Lung (tissue), 12 donors: Measurements from ENCODE around the gene FUBP1. TPM values are rescaled to one million over a fixed set of nuclear protein-coding genes. Genes with fewer than 3 reads are reported as not detected.

Source experiments
- ATAC-seq: fragments of 200-7000 bp; cut with Tn5 transposase; one replicate; pipeline ENCODE4 v1.9.1; 2020; ENCODE audit warnings: moderate number of reproducible peaks; ENCODE audit not compliant: insufficient read depth, low FRiP score
- DNase-seq, 3 donors: peaks; one replicate each; pipeline ENCODE4 v3.0.0-alpha.2; 2013 to 2017
- H3K27ac ChIP-seq, 2 donors: one replicate each; pipeline ENCODE4 v1.5.1; 2013; ENCODE audit warnings: mild to moderate bottlenecking in 2 of 2, moderate library complexity in 2 of 2, control low read depth in 1 of 2, inconsistent platforms in 1 of 2, low read depth in 1 of 2, low read length in 1 of 2
- H3K27me3 ChIP-seq, 3 donors: one replicate each; pipeline ENCODE4 v1.5.1; 2013; ENCODE audit warnings: low read length in 2 of 3; ENCODE audit not compliant: control insufficient read depth in 3 of 3, insufficient read depth in 3 of 3
- H3K36me3 ChIP-seq, 4 donors: one replicate each; pipeline ENCODE4 v1.5.1; 2013; ENCODE audit warnings: low read length in 4 of 4, mild to moderate bottlenecking in 1 of 4, moderate library complexity in 1 of 4; ENCODE audit not compliant: control insufficient read depth in 4 of 4, insufficient read depth in 4 of 4
- H3K4me1 ChIP-seq, 5 donors: one replicate each; pipeline ENCODE4 v1.5.1; 2013; ENCODE audit warnings: low read length in 5 of 5, mild to moderate bottlenecking in 2 of 5, moderate library complexity in 1 of 5; ENCODE audit not compliant: control insufficient read depth in 5 of 5, insufficient read depth in 5 of 5
- H3K4me3 ChIP-seq: one replicate; pipeline ENCODE4 v1.5.1; 2013; ENCODE audit warnings: mild to moderate bottlenecking, control low read depth, moderate library complexity
- H3K9ac ChIP-seq, 2 donors: one replicate each; pipeline ENCODE4 v1.5.1; 2013; ENCODE audit warnings: low read length in 2 of 2, control low read depth in 1 of 2; ENCODE audit not compliant: insufficient read depth in 1 of 2
- H3K9me3 ChIP-seq, 4 donors: one replicate each; pipeline ENCODE4 v1.5.1; 2013; ENCODE audit warnings: low read length in 3 of 4, mild to moderate bottlenecking in 1 of 4, moderate library complexity in 1 of 4; ENCODE audit not compliant: control insufficient read depth in 4 of 4, insufficient read depth in 3 of 4
- CTCF ChIP-seq: IDR thresholded peaks from 2 replicates; pipeline ENCODE4 v1.5.1; 2012; ENCODE audit warnings: mild to moderate bottlenecking; ENCODE audit errors: control extremely low read depth, extremely low read depth
- WGBS, 2 donors: extraction: QIAGEN DNeasy Blood & Tissue Kit; methylation state at CpG; one replicate each; pipeline ENCODE4 v1.1.7; 2013; 5-methylcytosine and 5-hydroxymethylcytosine counted together
- polyA plus RNA-seq, 2 donors: library from polyadenylated mRNA; stranded (reverse); fragments of 200-250 nt; gene quantifications; one replicate each; pipeline ENCODE4 v1.2.1, GENCODE V29; 2013
- total RNA-seq, 2 donors: library from RNA; depleted of rRNA in 1 of 2; stranded (reverse); fragments of >200 nt in 1 of 2; gene quantifications; one replicate each; pipeline ENCODE4 v1.2.1, GENCODE V29; 2014 to 2021
- donor health status: control.
- donor health status: control.
- donor health status: Bipolar disorder and iron deficiency.
- donor health status: healthy.
- donor health status: DM: yes; HTN: yes; CAD: no.

FUBP1 gene
- total and polyA plus RNA-seq, 4 donors, result 39.1 to 324 (median 70.5) TPM

DNA sequence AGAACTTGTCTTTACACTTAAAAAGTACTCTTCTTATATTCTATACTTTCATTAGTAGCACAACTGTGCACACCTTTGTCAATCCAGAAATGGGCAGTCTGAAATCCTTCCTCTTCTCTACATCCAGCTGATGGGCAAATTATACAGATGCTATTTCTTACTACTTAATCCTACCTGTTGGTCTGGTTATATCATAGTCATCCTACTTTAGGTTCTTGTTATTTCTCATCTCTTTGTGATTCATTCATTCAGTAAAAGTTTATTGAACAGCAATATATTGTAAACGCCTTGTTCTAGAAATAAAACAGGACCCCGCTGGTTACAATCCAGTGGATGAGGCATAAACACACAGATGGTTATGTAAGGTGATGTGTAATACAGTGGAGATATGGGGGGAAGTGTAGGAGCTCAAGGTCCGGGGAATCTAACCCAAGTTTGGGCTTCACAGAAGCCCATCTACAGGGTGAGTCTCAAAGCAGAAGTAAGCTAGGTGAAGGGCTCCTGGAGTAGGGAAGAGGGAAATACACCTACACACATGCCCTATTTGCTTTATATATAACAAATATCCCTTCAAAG is 11.8 kb upstream of the FUBP1 start:
- H3K4me1 ChIP-seq, result peaks cover 0 to 11% (median 3%) of the 10 kb centered on the region in 5 donors
- no peak for TF ChIP-seq CTCF
- H3K27ac ChIP-seq, result no peak overlapping the region
- H3K4me3 ChIP-seq, result no peak overlapping the region
- peaks cover 0 to 6% (median 1%) of the 10 kb centered on the region in 4 donors for H3K36me3 ChIP-seq
- no peak overlapping the region for H3K9ac ChIP-seq
- H3K27me3 ChIP-seq, result no peaks in the 10 kb centered on the region
- H3K9me3 ChIP-seq, result no peaks in the 10 kb centered on the region
- no peak for ATAC-seq
- no peak for DNase-seq
- 88 to 90% methylated on average over 3 of the region's 3 CpGs for WGBS, 2 donors

DNA sequence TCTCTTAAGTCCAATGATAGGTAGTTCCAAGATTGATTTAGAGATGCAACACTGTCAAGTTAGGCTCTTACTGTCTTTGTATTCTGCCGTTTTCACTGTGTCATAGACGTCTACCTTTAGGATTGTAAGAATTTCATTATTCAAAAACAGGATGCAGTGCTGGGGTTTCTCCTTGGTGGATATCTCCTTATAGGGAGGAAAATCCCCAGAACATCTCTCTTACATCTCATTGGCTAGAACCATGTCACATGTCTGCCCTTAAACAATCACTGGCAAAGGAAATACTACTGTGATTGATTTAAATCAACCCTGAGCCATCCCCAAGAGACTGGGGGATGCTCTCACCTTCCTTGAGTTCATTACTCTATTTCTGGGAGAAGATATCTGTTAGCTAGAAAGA is 10.9 kb upstream of the FUBP1 start:
- Histone ChIP-seq H3K4me3 (no peak overlapping the region), H3K27ac (no peak overlapping the region), H3K4me1 (peaks cover 0 to 16% (median 3%) of the 10 kb centered on the region in 5 donors), H3K36me3 (peaks cover 0 to 6% (median 1%) of the 10 kb centered on the region in 4 donors), H3K9ac (no peak overlapping the region), H3K27me3 (no peaks in the 10 kb centered on the region), H3K9me3 (no peaks in the 10 kb centered on the region)
- DNase-seq (no peak), ATAC-seq (no peak)
- 93 to 94% methylated on average over 2 of the region's 2 CpGs for WGBS, 2 donors
- TF ChIP-seq CTCF, result no peak

DNA sequence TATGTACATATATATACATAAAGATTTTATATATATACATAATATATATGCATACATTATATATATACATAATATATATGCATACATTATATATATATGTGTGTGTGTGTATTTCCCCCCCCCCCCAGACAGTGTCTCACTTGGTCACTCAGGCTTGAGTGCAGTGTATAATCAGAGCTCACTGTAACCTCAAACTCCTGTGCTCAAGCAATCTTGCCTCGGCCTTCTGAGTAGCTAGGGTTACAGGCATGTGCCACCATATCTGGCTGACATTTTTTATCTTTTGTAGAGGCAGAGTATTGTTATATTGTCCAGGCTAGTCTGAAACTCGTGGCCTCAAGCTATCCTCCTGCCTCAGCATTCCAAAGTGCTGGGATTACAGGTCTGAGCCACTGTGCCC is 9.0 kb upstream of the FUBP1 start:
- Histone ChIP-seq H3K27me3 (no peaks in the 10 kb centered on the region), H3K27ac (no peak overlapping the region), H3K9ac (no peak overlapping the region), H3K9me3 (no peaks in the 10 kb centered on the region), H3K36me3 (peaks cover 0 to 3% (median 1%) of the 10 kb centered on the region in 4 donors), H3K4me3 (no peak overlapping the region), H3K4me1 (peaks cover 0 to 18% (median 3%) of the 10 kb centered on the region in 5 donors)
- TF ChIP-seq CTCF, result no peak
- DNase-seq (no peak), ATAC-seq (no peak)
- WGBS, 2 donors, result 90 to 98% methylated on average over 2 of the region's 2 CpGs

DNA sequence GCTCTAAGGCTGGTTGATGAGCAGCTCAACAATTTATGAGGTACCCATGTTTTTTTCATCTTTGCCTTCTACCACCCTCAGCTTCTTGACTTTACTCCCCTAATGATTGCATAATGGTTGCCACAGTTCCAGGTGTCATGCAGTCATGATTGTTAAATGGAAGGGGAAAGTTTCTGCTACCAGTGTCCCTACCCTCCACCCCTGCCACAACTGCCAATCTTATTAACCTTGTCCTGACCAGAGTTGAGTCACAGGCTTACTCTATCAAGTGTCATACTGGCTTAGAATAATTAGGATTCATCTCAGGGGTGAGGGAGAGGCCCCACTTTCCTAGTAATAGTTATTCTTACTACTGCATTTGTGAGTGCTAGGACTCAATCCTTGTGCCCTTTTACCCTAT is 7.9 kb upstream of the FUBP1 start:
- no peaks in the 10 kb centered on the region for H3K27me3 ChIP-seq
- H3K9ac ChIP-seq, result no peak overlapping the region
- ATAC-seq (no peak), DNase-seq (no peak)
- peaks cover 0 to 18% (median 3%) of the 10 kb centered on the region in 5 donors for H3K4me1 ChIP-seq
- H3K9me3 ChIP-seq, result no peaks in the 10 kb centered on the region
- no peak overlapping the region for H3K27ac ChIP-seq
- H3K4me3 ChIP-seq, result no peak overlapping the region
- peaks cover 0 to 3% (median 1%) of the 10 kb centered on the region in 4 donors for H3K36me3 ChIP-seq
- no peak for TF ChIP-seq CTCF
